H1 (cell line): ENCODE data around the gene SQOR. TPM values are rescaled to one million over a fixed set of nuclear protein-coding genes. Genes with fewer than 3 reads are reported as not detected.
A peak's percentile ranks its signal among the peaks of the same experiment; 100 is the strongest.

Source experiments
- CTCF ChIA-PET: fragments of 300-600 bp; sonication (Branson Sonifier 250); formaldehyde crosslinking; loops from one replicate; lab custom pipeline; 2021; ENCODE audit not compliant: partially characterized antibody; lab: Charles Lee
- POLR2A ChIA-PET: fragments of 300-600 bp; sonication (Branson Sonifier 250); formaldehyde crosslinking; loops from one replicate; lab custom pipeline; 2021; ENCODE audit warnings: inconsistent platforms; ENCODE audit not compliant: partially characterized antibody; lab: Charles Lee
- DNase-seq, 2 experiments: peaks; one replicate each; pipeline versions ENCODE4 v3.0.0 to v3.0.0-alpha.2; 2010 to 2022; ENCODE audit warnings: low spot score in 2 of 2, low read depth in 1 of 2, mixed read lengths in 1 of 2
- FAIRE-seq: peaks from 2 replicates; lab custom pipeline; 2011; peaks lifted over from hg19 to GRCh38; lab: Jason Lieb, UNC
- H2AFZ ChIP-seq: 2 replicates; pipeline ENCODE4 v1.8.1; 2012; ENCODE audit warnings: low read length, inconsistent platforms
- H2AK5ac ChIP-seq: 2 replicates; pipeline ENCODE4 v1.6.1; 2013; ENCODE audit warnings: low read depth, low read length
- H2BK120ac ChIP-seq: replicated peaks from 2 replicates; pipeline ENCODE3; 2013; ENCODE audit warnings: low read depth, low read length, inconsistent platforms
- H2BK12ac ChIP-seq: 2 replicates; pipeline ENCODE4 v1.6.1; 2013; ENCODE audit warnings: low read depth, low read length
- H2BK15ac ChIP-seq: 2 replicates; pipeline ENCODE4 v1.6.1; 2013; ENCODE audit warnings: low read length
- H2BK20ac ChIP-seq: 2 replicates; pipeline ENCODE4 v1.6.1; 2013; ENCODE audit warnings: low read length
- H2BK5ac ChIP-seq: 2 replicates; pipeline ENCODE4 v1.6.1; 2013; ENCODE audit warnings: low read depth, low read length
- H3K14ac ChIP-seq: 2 replicates; pipeline ENCODE4 v1.6.1; 2013; ENCODE audit warnings: inconsistent platforms; ENCODE audit not compliant: insufficient read length
- H3K18ac ChIP-seq: 2 replicates; pipeline ENCODE4 v1.6.1; 2013; ENCODE audit warnings: low read length; ENCODE audit errors: extremely low read depth
- H3K23ac ChIP-seq: 2 replicates; pipeline ENCODE4 v1.6.1; 2013; ENCODE audit warnings: inconsistent platforms; ENCODE audit not compliant: insufficient read length
- H3K23me2 ChIP-seq: 2 replicates; pipeline ENCODE4 v1.6.1; 2013; ENCODE audit warnings: low read depth, low read length
- H3K27ac ChIP-seq: 2 replicates; pipeline ENCODE4 v1.6.1; 2011; ENCODE audit warnings: low read depth, low read length, inconsistent platforms
- H3K27me3 ChIP-seq, 4 experiments: replicated peaks in 1 of 4; 1 replicate in 1 of 4; 2 replicates in 3 of 4; pipeline versions ENCODE4 v1.6.1 to v1.8.1; 2011 to 2013; ENCODE audit warnings: low read length in 3 of 4, mild to moderate bottlenecking in 3 of 4, inconsistent platforms in 2 of 4, mixed read lengths in 2 of 4, moderate library complexity in 1 of 4; ENCODE audit not compliant: control insufficient read depth in 3 of 4, insufficient read depth in 3 of 4; ENCODE audit errors: extremely low read depth in 1 of 4
- H3K36me3 ChIP-seq, 4 experiments: 2 replicates each; pipeline versions ENCODE4 v1.6.1 to v1.8.1; 2011 to 2013; ENCODE audit warnings: mild to moderate bottlenecking in 4 of 4, low read length in 3 of 4, moderate library complexity in 2 of 4, control low read depth in 1 of 4, inconsistent platforms in 1 of 4; ENCODE audit not compliant: insufficient read depth in 4 of 4, control insufficient read depth in 2 of 4
- H3K4ac ChIP-seq: replicated peaks from 2 replicates; pipeline ENCODE3; 2013; ENCODE audit warnings: low read length, low read depth, mixed read lengths, inconsistent platforms; ENCODE audit not compliant: insufficient read length
- H3K4me1 ChIP-seq, 4 experiments: replicated peaks in 1 of 4; 1 replicate in 1 of 4; 2 replicates in 3 of 4; pipeline versions ENCODE4 v1.6.1 to v1.8.1; 2011 to 2013; ENCODE audit warnings: low read length in 3 of 4, inconsistent platforms in 2 of 4, mixed read lengths in 1 of 4; ENCODE audit not compliant: insufficient read depth in 4 of 4, control insufficient read depth in 3 of 4
- H3K4me2 ChIP-seq, 2 experiments: 2 replicates each; pipeline versions ENCODE4 v1.6.1 to v1.8.1; 2011 to 2013; ENCODE audit warnings: low read depth in 2 of 2, low read length in 2 of 2, control low read depth in 1 of 2, inconsistent platforms in 1 of 2, mild to moderate bottlenecking in 1 of 2; ENCODE audit not compliant: insufficient read depth in 1 of 2
- H3K4me3 ChIP-seq, 4 experiments: fragments of 200-600, 300-600 bp in 1 of 4; sonication (generic), shearing (Covaris generic), sonication (Bioruptor Twin) in 1 of 4; 2 replicates each; pipeline versions ENCODE4 v1.5.1 to v1.8.1; 2011 to 2016; ENCODE audit warnings: low read length in 4 of 4, low read depth in 3 of 4, control low read depth in 2 of 4, inconsistent platforms in 2 of 4, mild to moderate bottlenecking in 2 of 4, mixed read lengths in 1 of 4, moderate library complexity in 1 of 4; ENCODE audit not compliant: insufficient read depth in 2 of 4; ENCODE audit errors: extremely low read depth in 1 of 4
- H3K56ac ChIP-seq: replicated peaks from 2 replicates; pipeline ENCODE3; 2013; ENCODE audit warnings: low read depth, mild to moderate bottlenecking, mixed read lengths, low read length, inconsistent platforms; ENCODE audit not compliant: insufficient read length
- H3K79me1 ChIP-seq: 2 replicates; pipeline ENCODE4 v1.6.1; 2013; ENCODE audit warnings: low read depth, low read length, control low read depth
- H3K79me2 ChIP-seq, 2 experiments: 2 replicates each; pipeline versions ENCODE4 v1.6.1 to v1.8.1; 2012 to 2013; ENCODE audit warnings: low read length in 2 of 2, mild to moderate bottlenecking in 2 of 2, inconsistent platforms in 1 of 2; ENCODE audit not compliant: insufficient read depth in 2 of 2, control insufficient read depth in 1 of 2
- H3K9ac ChIP-seq, 4 experiments: replicated peaks in 1 of 4; 1 replicate in 1 of 4; 2 replicates in 3 of 4; pipeline versions ENCODE4 v1.6.1 to v1.8.1; 2011 to 2013; ENCODE audit warnings: low read depth in 3 of 4, low read length in 3 of 4, control low read depth in 2 of 4, mild to moderate bottlenecking in 2 of 4, moderate library complexity in 2 of 4, inconsistent platforms in 1 of 4; ENCODE audit errors: extremely low read depth in 1 of 4
- H3K9me3 ChIP-seq, 2 experiments: 2 replicates each; pipeline versions ENCODE4 v1.6.1 to v1.8.1; 2012 to 2013; ENCODE audit warnings: mild to moderate bottlenecking in 2 of 2, moderate library complexity in 2 of 2, control low read depth in 1 of 2, inconsistent platforms in 1 of 2, low read depth in 1 of 2, low read length in 1 of 2, mixed read lengths in 1 of 2; ENCODE audit not compliant: insufficient read depth in 2 of 2
- H4K20me1 ChIP-seq, 2 experiments: replicated peaks in 1 of 2; 2 replicates each; pipeline versions ENCODE3 to v1.8.1; 2011 to 2013; ENCODE audit warnings: inconsistent platforms in 2 of 2, low read length in 2 of 2, mild to moderate bottlenecking in 1 of 2; ENCODE audit not compliant: insufficient read depth in 2 of 2, control insufficient read depth in 1 of 2
- H4K5ac ChIP-seq: 2 replicates; pipeline ENCODE4 v1.6.1; 2013; ENCODE audit warnings: low read length, low read depth, mixed read lengths, inconsistent platforms; ENCODE audit not compliant: insufficient read length
- H4K8ac ChIP-seq: 2 replicates; pipeline ENCODE4 v1.8.0; 2013; ENCODE audit warnings: mild to moderate bottlenecking, moderate library complexity, low read length, inconsistent platforms; ENCODE audit not compliant: insufficient read depth; ENCODE audit errors: extremely low read depth
- H4K91ac ChIP-seq: replicated peaks from 2 replicates; pipeline ENCODE3; 2013; ENCODE audit warnings: low read length, mixed read lengths, inconsistent platforms; ENCODE audit not compliant: insufficient read length
- BCL11A ChIP-seq, 2 experiments: IDR thresholded peaks; one replicate each; pipeline ENCODE4 v1.6.1; 2011; ENCODE audit warnings: low read depth in 2 of 2, low read length in 2 of 2, mild to moderate bottlenecking in 2 of 2
- CREB1 ChIP-seq: IDR thresholded peaks from 2 replicates; pipeline ENCODE4 v1.6.1; 2012; ENCODE audit warnings: inconsistent platforms
- HDAC6 ChIP-seq: IDR thresholded peaks from one replicate; pipeline ENCODE4 v1.7.1; 2012; ENCODE audit warnings: low read depth, mild to moderate bottlenecking, inconsistent platforms, low read length, moderate library complexity
- KDM4A ChIP-seq: IDR thresholded peaks from one replicate; pipeline ENCODE4 v1.7.1; 2012; ENCODE audit warnings: low read depth, mild to moderate bottlenecking, moderate library complexity, low read length, inconsistent platforms; ENCODE audit not compliant: severe bottlenecking
- KDM5A ChIP-seq: fragments of 200-600 bp; IDR thresholded peaks from 2 replicates; pipeline ENCODE4 v1.7.1; 2012; ENCODE audit warnings: mild to moderate bottlenecking, low read length, inconsistent platforms, mixed read lengths
- RAD21 ChIP-seq, 2 experiments: IDR thresholded peaks in 1 of 2; conservative IDR thresholded peaks in 1 of 2; 2 replicates each; pipeline ENCODE4 v1.6.1; 2011; ENCODE audit warnings: low read depth in 2 of 2, low read length in 2 of 2, improper control_type of control experiment in 1 of 2, inconsistent platforms in 1 of 2, mild to moderate bottlenecking in 1 of 2, moderate library complexity in 1 of 2
- SP2 ChIP-seq: IDR thresholded peaks from 2 replicates; pipeline ENCODE4 v1.6.1; 2012; ENCODE audit warnings: mild to moderate bottlenecking, low read length, inconsistent platforms
- TCF12 ChIP-seq: IDR thresholded peaks from 2 replicates; pipeline ENCODE4 v1.6.1; 2011; ENCODE audit warnings: low read depth, mild to moderate bottlenecking, low read length
- WGBS, 2 experiments: shearing (Covaris generic) in 1 of 2; methylation state at CpG; one replicate each; pipeline versions ENCODE4 v1.1.6 to v1.1.7; 2013 to 2015; ENCODE audit warnings: low lambda C conversion rate in 2 of 2, mixed read lengths in 2 of 2, inconsistent platforms in 1 of 2, low coverage in 1 of 2, missing lambda C conversion rate in 1 of 2; ENCODE audit not compliant: insufficient replicate concordance in 2 of 2, insufficient coverage in 1 of 2, insufficient read length in 1 of 2; ENCODE audit errors: extremely low coverage in 1 of 2, missing lambda C conversion rate in 1 of 2; 5-methylcytosine and 5-hydroxymethylcytosine counted together
- polyA plus RNA-seq, 7 experiments: library from polyadenylated mRNA; depleted of rRNA in 3 of 7; stranded (reverse) in 5 of 7; unstranded in 2 of 7; fragments of >200 nt in 5 of 7; fragments of 200-250 nt in 2 of 7; gene quantifications; 1 replicate in 5 of 7; 2 replicates in 1 of 7; 4 replicates in 1 of 7; pipeline versions ENCODE4 v1.2.1 to v1.2.3, GENCODE V29; 2011 to 2013; ENCODE audit warnings: missing spikeins in 2 of 7, mixed read lengths in 2 of 7
- total RNA-seq: library from RNA; stranded (reverse); fragmentation: NEBNext Ultra II Directional; extraction: Animal tissue kit (Norgen Biotek cat#: 25700); gene quantifications from 2 replicates; pipeline ENCODE4 v1.2.1, GENCODE V29; 2021
- TF ChIP-seq, protein P1 (sequence below): IDR thresholded peaks from 2 replicates; pipeline ENCODE4 v1.6.1; 2012; ENCODE audit warnings: inconsistent platforms

Gene SQOR
- total and polyA plus RNA-seq, 2 of the 8 experiments (the other 6 are each of a cell fraction or from before 2014, with no cell fraction given) = 0.20 to 0.22 TPM

DNA sequence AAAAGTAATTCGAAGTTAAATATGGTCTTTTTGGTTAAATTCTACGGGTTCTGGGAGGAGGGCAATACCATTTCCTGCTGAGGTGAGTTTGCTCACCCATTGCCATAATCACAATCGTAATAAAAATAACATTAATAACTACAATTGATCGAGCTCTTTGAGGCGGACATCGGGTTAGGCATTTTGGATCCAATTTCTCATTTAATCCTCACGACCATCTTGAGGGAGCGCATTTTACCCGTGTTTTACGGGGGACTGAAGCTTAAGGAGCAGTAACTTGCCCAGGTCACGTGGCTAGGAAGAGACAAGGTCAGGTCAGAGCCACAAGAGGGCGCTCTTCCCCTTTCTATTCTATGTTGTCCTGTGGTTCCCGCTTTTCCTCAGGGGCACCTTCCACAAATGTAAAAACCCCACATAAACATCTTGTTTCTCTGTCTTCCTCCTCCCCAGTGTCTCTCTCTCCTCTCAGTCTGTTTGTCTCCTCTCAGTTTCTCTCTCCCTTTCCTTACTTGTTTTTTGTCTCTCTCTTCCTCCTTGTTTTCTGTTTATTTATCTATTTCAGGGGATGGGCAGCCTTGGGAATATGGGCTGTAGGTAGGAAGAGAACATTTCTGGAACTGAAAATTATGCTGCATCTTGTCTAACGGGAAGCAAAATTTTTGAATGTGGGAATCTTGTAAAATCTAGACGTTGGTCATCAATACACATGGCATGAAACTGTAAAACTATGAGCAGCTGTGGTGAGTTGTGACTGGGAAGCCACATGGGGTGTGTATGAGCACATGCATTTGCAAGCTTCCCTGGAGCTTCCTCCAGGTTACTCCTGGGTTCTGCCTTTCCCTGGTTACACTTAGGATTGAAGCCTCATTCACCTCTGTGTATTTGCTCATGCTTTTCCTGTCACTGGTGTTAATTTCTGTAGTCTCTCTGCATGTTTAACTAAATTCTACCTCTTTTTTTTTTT is 71.0 kb downstream of the SQOR start:
- DNase-seq (peak; percentile 68 to 83), FAIRE-seq (peak; percentile 97)
- H3K23me2 ChIP-seq = peaks cover 11% of the 10 kb centered on the region
- H4K5ac ChIP-seq = no peak overlapping the region
- POLR2A ChIA-PET = no interaction called here
- H2BK120ac ChIP-seq = no peak overlapping the region
- H3K18ac ChIP-seq = no peak overlapping the region; the same call in 1 of the 2 replicates
- no peaks in the 10 kb centered on the region for H4K20me1 ChIP-seq
- no peaks in the 10 kb centered on the region for H3K79me1 ChIP-seq
- H2BK20ac ChIP-seq = no peak overlapping the region
- H3K4me2 ChIP-seq = peak overlapping the region; percentile 62 to 92
- H3K14ac ChIP-seq = no peak overlapping the region
- 4% methylated on average over 15 of the region's 15 CpGs; no CpG with 5 or more reads in 1 of the 2 experiments for WGBS, 2 experiments
- no peak overlapping the region for H2BK12ac ChIP-seq
- H2BK5ac ChIP-seq = no peak overlapping the region
- no peak overlapping the region for H2BK15ac ChIP-seq
- H2AFZ ChIP-seq = peak overlapping the region; percentile 59
- H4K91ac ChIP-seq = no peak overlapping the region
- no peak overlapping the region for H4K8ac ChIP-seq
- no peak overlapping the region for H3K4ac ChIP-seq
- no peak overlapping the region for H3K23ac ChIP-seq
- no peaks in the 10 kb centered on the region for H3K4me1 ChIP-seq
- H3K9ac ChIP-seq = 0 out of 7 replicates have a peak overlapping the region, but pooled peaks of 1 of the 4 experiments have one; percentile 0
- H3K4me3 ChIP-seq = peak overlapping the region; percentile 38 to 72 (median 62)
- H3K79me2 ChIP-seq = no peaks in the 10 kb centered on the region
- H3K56ac ChIP-seq = no peak overlapping the region
- CTCF ChIA-PET = interaction anchor here (0.6 to 5.9 kb wide), 42 partner anchors 10 to 604 kb away, joined by 3 to 54 read pairs (median 4); partner anchors contain the start of gene BLOC1S6
- H3K27ac ChIP-seq = no peak overlapping the region
- H2AK5ac ChIP-seq = no peak overlapping the region
- peaks cover 0 to 3% (median 0%) of the 10 kb centered on the region in 4 experiments; a peak in 3 of 7 replicates for H3K27me3 ChIP-seq
- H3K9me3 ChIP-seq = no peaks in the 10 kb centered on the region
- no peaks in the 10 kb centered on the region for H3K36me3 ChIP-seq
- TF ChIP-seq, protein P1, sequence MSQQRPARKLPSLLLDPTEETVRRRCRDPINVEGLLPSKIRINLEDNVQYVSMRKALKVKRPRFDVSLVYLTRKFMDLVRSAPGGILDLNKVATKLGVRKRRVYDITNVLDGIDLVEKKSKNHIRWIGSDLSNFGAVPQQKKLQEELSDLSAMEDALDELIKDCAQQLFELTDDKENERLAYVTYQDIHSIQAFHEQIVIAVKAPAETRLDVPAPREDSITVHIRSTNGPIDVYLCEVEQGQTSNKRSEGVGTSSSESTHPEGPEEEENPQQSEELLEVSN = peak; percentile 65; the same call in 1 of the 2 replicates
- TF ChIP-seq CREB1 = 0 out of 2 replicates have a peak, but pooled peaks have one; percentile 39
- no peak for TF ChIP-seq KDM5A
- no peak for TF ChIP-seq KDM4A
- no peak for TF ChIP-seq SP2
- TF ChIP-seq BCL11A (IDR thresholded peaks at IDR 0.05; ENCODE audit: low read depth in 2 of 2, low read length in 2 of 2) = no peak
- TF ChIP-seq RAD21 (IDR thresholded peaks at IDR 0.05 in 1 of 2, conservative IDR thresholded peaks at IDR 0.05 in 1 of 2; ENCODE audit: low read depth in 2 of 2, low read length in 2 of 2) = peak; percentile 82 to 84
- TF ChIP-seq HDAC6 = no peak
- TF ChIP-seq TCF12 = no peak
